HG03103 (cell line): ENCODE results near the gene CACNB2.
"Not testable (repeated sequence)": the region's sequence is repeated elsewhere in the genome, so short reads cannot be mapped to it uniquely, and the experiment has no call there.

ENCODE experiments used
- ATAC-seq: cut with Tn5 transposase; IDR thresholded peaks from one replicate; pipeline ENCODE4 v1.9.1; 2021; ENCODE audit warnings: low read depth; ENCODE audit not compliant: unreplicated experiment

Gene CACNB2

GRCh38 chr10:18423058-18423637 lies 282.9 kb downstream of the CACNB2 start:
- no peak for ATAC-seq

GRCh38 chr10:18424200-18424599 lies 284.0 kb downstream of the CACNB2 start:
- ATAC-seq, result no peak

GRCh38 chr10:18429335-18429734 lies 289.1 kb downstream of the CACNB2 start:
- ATAC-seq, result no peak

GRCh38 chr10:18436902-18437301 lies 296.7 kb downstream of the CACNB2 start:
- no peak for ATAC-seq

- ATAC-seq, result no peak
These were observed 297.3 kb downstream of the CACNB2 start for GRCh38 chr10:18437486-18437885.

DNA sequence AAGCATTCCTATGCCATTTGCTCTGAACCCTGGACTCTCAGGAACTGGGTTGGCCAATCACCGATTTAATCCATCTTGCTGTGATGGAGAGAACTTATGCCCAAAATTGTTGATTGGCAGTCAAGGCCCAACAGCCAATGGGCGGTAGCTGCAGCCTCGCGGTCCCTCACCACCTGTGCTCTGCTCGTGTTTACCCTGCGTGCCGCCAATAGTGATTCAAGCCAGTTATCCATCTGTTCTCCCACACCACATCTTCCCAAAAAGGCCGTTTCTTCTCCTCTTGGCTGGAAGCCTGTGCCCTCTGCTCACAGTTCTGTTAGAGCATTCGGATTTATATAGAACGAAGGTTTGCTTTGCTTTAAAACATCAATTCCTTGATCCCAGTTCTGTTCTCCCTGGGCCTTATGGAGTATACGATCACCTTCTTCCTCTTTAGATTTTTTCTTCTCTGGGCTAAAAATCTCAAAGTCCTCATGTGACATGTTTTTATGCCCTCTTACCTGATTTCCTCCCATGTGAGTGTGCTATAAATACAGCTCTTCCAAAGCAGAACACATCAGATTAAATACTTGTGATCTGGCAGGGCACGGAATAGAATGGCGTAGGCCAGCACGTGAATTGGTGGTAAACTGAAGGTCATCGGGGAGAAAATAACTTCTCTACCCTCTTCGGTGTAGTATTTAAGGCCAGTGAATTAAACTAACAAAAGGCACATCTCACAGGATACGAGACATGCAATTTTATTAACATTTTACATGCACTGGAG lies 298.3 kb downstream of the CACNB2 start:
- no peak for ATAC-seq

GRCh38 chr10:18439601-18440000 lies 299.4 kb downstream of the CACNB2 start:
- no peak for ATAC-seq

- ATAC-seq, result not testable (repeated sequence)
These were observed 305.4 kb downstream of the CACNB2 start for GRCh38 chr10:18445635-18446034.

DNA sequence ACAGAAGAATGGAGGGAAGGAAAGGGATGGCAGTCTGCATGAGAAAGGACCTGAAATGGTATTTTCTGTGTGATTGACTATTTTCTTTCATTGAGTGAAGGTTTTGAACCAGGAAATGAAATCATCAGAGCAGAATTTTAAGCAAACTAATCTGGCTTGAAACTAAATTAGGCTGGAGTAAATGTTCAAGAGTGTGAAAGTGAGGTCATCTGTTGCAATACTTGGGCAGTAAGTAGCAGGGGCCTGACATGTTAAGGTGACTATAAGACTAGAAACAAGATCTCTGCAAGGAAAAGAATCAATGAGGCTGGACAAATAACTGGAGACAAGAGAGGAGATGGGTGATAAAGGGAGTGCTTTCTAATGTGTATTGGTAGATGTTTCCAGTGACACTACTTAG lies 306.0 kb downstream of the CACNB2 start:
- ATAC-seq, result no peak

- ATAC-seq, result no peak
These were observed 309.4 kb downstream of the CACNB2 start for GRCh38 chr10:18449611-18450026.

DNA sequence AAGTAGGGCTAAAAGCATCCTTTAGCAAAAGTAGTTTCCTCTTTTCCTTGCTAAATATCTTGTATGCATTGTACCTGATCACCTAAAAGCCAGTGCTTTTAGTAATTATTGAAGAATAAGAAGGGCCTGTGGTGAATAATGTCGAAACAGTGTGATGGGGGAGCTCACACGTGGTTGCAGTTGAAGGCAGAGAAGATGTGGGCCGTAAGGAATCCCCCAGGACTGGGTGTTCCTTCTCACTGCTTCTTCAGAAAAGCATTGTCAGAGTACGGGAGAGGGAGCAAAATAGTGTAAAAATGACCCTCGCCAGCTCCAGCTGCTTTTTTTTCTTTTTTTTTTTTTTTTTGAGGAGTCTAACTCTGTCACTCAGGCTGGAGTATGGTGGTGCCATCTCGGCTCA lies 310.1 kb downstream of the CACNB2 start:
- ATAC-seq, result no peak

DNA sequence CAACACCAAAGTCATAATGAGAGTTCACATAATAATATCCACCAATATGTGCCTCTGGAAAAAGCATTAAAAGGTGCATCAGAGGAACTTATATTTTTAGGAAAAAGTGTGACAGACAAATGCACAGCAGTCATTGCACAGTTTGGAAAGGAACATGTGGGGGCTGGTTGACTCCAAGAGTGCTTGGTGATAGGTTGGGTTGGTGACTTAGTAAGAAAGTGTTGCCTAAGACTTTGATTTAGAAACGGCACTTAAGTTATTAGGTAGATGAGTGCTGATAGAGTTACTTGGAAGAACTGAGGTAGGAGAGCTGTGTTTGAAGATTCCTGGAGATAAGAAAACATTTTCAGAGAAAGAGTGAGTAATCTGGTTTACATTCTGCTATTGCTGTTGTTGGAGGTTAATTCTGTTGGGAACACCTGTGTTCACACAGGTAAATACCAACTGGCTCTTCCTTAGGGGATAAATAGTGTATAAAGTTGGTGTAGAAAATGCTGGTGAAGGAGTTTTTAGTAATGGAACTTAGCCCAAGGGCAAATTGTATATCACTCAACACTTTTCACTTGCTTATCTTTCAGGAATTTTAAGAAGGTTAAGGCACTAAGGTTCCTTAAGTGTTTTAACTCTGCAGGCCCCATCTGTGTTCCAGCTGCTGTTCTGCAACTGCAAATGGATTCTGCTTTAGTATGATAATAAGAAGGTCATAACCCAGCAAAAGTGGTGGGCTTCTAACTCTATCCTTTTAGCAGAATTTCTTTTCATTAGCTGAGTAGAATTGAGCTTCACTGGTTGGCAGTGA lies 315.1 kb downstream of the CACNB2 start:
- no peak for ATAC-seq

DNA sequence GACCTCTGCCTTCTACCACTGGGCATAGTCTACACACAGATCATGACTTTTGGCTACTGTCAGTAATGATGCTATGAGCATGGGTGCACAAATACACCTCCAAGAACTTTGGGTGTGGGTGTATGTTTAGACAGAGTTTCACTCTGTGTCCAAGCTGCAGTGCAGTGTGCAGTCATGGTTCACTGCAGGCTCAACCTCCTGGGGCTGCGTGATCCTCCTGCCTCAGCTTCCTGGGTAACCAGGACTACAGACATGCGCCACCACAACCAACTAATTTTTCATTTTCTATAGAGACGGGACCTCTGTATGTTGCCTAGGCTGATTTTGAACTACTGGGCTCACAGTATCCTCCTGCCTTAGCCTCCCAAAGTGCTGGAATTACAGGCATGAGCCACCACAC lies 316.8 kb downstream of the CACNB2 start:
- peak; percentile 98 for ATAC-seq

- ATAC-seq, result no peak
These were observed 319.8 kb downstream of the CACNB2 start for GRCh38 chr10:18460032-18460431.

GRCh38 chr10:18463673-18464211 lies 323.5 kb downstream of the CACNB2 start:
- no peak for ATAC-seq

DNA sequence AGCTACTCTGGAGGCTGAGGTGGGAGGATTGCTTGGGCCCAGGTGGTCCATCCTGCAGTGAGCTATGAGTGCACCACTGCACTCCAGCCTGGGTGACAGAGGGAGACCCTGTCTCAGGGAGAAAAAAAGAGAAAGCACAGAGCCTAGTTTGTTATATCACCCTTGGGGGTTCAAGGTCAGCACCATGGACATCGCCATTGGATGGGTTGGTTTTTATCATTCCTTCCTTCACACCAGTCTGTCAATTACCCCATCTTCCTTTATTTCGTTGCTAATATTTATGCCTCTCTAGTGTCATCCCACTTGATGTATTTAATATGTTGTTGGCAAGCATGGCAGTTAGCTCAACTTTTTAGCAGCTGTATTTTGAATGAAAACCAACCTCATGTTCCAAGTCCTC lies 328.9 kb downstream of the CACNB2 start:
- no peak for ATAC-seq

- ATAC-seq, result no peak
These were observed 332.8 kb downstream of the CACNB2 start for GRCh38 chr10:18472977-18473376.

- no peak for ATAC-seq
These were observed 333.3 kb downstream of the CACNB2 start for GRCh38 chr10:18473424-18474117.

- ATAC-seq, result no peak
These were observed 333.9 kb downstream of the CACNB2 start for GRCh38 chr10:18474118-18474455.

DNA sequence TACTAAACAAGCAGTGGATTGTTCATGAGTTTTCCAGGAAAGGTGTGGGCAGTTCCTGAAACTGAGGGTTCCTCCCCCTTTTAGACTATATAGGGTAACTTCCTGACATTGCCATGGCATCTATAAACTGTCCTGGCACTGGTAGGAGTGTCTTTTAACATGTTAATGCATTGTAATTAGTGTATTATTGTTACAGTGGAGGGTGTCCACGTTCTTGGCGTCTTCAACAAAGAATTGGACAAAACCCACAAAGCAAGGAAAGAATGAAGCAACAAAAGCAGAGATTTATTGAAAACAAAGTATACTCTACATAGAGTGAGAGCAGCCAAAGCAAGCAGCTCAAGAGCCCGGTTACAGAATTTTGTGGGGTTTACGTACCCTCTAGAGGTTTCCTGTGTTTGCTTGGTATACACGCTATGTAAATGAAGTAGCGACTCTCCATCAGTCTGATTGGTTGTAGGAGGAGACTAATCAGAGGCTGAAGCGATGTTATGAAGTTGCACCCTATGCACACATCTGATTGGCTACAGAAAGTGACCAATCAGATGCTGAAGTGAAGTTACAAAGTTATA lies 335.9 kb downstream of the CACNB2 start:
- no peak for ATAC-seq
